SU-DHL-6 (cell line): Measurements from ENCODE around the gene TMEM213.

Experiments
- EZH2phosphoT487 ChIP-seq: fragments of 200-600 bp; sonication (generic), shearing (Covaris generic); conservative IDR thresholded peaks from 2 replicates; pipeline ENCODE4 v1.6.1; 2018; ENCODE audit warnings: mild to moderate bottlenecking, antibody characterized with exemption, low read length, moderate library complexity, mixed read lengths
- TF ChIP-seq, protein P1 (sequence below): fragments of 200-600 bp; sonication (generic); IDR thresholded peaks from one replicate; pipeline ENCODE4 v1.5.1; 2017; ENCODE audit warnings: antibody characterized with exemption, mild to moderate bottlenecking, low read length, moderate library complexity; ENCODE audit not compliant: insufficient read depth, poor library complexity, severe bottlenecking

DNA sequence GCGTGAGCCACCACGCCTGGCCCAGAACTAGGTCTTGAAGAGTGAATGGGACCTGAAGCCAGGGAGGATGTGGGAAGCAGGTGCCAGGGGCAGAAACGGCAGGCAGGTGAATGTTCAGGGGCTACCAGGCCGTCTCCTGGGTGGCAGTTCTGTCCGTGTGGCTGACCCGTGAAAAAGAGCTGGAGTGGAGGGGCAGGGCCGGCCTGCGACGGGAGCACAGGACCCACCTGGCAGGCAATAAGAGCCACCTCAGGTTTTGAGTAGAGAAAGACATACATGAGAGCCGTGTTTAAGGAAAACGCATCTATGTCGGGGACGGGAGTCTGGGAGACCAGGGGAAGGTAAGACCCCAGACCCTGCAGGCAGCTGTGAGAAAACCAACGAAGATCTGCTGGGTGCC, 70.9 kb downstream of the TMEM213 start:
- TF ChIP-seq, protein P1, sequence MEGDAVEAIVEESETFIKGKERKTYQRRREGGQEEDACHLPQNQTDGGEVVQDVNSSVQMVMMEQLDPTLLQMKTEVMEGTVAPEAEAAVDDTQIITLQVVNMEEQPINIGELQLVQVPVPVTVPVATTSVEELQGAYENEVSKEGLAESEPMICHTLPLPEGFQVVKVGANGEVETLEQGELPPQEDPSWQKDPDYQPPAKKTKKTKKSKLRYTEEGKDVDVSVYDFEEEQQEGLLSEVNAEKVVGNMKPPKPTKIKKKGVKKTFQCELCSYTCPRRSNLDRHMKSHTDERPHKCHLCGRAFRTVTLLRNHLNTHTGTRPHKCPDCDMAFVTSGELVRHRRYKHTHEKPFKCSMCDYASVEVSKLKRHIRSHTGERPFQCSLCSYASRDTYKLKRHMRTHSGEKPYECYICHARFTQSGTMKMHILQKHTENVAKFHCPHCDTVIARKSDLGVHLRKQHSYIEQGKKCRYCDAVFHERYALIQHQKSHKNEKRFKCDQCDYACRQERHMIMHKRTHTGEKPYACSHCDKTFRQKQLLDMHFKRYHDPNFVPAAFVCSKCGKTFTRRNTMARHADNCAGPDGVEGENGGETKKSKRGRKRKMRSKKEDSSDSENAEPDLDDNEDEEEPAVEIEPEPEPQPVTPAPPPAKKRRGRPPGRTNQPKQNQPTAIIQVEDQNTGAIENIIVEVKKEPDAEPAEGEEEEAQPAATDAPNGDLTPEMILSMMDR: no peak
- TF ChIP-seq EZH2phosphoT487: no peak
